ENCODE measurements around the gene GAK.
A peak's percentile ranks its signal among the peaks of the same experiment; 100 is the strongest.
"Not testable (repeated sequence)": the region's sequence is repeated elsewhere in the genome, so short reads cannot be mapped to it uniquely, and the experiment has no call there.

Gene GAK

DNA sequence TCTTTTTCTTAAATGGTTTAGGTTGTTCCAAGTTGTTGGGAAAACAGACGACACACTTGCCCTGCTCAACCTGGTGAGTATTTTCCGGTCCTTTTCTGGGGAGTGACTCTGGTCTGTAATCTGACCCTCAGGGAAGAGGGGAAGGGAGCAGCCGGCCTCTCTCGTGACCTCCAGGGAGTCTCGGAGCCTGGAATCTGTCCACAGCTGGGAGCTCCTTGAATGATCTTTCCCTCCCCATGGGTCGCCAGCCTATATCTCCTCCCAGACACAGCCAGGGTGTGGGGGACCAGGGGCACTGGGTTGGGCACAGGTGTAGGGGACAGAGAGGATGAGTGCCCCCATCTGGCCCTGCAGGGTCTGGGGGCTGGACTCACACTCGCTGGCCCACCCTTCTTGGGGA is 19.1 kb upstream of the GAK start:
- H3K4me3 ChIP-seq (ENCODE audit: low read length) = no peak overlapping the region
- no peak for TF ChIP-seq ZNF274 (IDR thresholded peaks at IDR 0.05; ENCODE audit: low read depth, low read length)

DNA sequence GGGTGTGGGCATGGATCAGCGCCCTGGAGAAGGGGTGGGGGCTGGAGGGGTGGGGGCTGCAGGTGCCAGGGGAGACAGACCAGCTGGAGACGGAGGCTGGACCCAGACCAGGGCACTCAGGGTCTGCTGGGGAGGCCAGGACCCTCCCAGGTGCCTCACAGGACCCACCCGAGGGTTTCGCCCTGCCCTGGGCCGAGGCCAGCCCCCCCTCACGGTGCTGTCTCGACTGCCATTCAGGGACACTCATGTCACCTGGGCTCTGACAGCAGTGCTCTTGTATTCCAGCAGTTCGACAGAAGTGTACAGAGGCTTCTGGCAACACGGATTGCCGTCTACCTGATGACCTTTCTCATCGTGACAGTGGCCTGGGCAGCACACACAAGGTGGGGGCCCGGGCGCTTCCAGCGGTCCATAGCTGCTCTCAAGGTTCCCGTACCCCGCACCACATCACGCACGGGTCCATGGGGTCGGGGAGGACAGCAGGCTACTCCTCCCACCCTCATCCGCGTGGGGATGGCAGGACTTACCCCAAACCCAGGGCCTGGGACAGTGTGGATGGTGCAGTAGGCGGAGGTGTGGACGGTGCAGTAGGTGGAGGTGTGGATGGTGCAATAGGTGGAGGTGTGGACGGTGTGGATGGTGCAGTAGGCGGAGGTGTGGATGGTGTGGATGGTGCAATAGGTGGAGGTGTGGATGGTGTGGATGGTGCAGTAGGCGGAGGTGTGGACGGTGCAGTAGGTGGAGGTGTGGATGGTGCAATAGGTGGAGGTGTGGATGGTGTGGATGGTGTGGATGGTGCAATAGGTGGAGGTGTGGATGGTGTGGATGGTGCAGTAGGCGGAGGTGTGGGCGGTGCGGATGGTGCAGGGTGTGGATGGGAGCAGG is 18.3 kb upstream of the GAK start:
- no peak for TF ChIP-seq ZNF274 (IDR thresholded peaks at IDR 0.05; ENCODE audit: low read depth, low read length)
- no peak overlapping the region for H3K4me3 ChIP-seq (ENCODE audit: low read length)

DNA sequence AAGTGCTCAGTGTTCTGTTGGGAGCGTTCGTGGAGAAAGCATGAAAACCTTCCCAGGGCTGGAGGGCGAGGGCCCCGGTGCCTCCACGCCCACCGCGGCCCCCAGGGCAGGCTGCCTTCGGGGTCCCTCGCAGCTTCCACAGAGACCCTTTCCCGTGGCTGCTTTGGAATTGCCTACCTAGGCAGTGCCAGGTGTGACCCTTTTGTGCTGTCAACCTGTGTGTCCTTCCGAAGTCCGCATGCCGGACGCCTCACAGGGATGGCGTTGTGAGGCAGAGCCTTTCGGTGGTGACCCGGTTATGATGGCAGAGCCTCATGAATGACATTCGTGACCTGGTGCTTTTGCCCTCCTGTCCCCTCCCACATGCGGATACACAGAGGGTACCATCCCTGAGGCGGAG is 17.5 kb upstream of the GAK start:
- TF ChIP-seq ZNF274 (IDR thresholded peaks at IDR 0.05; ENCODE audit: low read depth, low read length) = no peak
- H3K4me3 ChIP-seq (ENCODE audit: low read length) = no peak overlapping the region

DNA sequence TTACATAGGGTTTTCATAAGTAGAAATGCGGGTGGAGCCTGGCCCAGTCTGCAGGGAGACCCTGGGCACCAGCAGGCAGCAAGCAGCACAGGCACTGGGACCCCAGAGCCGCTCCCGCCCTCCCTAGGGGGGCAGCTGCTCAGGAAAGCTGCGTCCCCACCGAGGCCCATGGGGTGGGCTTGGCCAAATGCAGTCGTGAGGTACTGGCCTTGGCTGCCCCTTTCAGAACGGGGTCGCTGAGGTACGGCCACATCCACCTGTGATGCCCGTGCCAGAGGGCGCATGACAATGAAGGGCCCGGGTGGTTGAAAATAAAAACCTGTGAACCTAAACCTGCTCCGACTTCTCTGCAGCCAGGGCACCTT is 16.8 kb upstream of the GAK start:
- TF ChIP-seq ZNF274 (IDR thresholded peaks at IDR 0.05; ENCODE audit: low read depth, low read length) = no peak

DNA sequence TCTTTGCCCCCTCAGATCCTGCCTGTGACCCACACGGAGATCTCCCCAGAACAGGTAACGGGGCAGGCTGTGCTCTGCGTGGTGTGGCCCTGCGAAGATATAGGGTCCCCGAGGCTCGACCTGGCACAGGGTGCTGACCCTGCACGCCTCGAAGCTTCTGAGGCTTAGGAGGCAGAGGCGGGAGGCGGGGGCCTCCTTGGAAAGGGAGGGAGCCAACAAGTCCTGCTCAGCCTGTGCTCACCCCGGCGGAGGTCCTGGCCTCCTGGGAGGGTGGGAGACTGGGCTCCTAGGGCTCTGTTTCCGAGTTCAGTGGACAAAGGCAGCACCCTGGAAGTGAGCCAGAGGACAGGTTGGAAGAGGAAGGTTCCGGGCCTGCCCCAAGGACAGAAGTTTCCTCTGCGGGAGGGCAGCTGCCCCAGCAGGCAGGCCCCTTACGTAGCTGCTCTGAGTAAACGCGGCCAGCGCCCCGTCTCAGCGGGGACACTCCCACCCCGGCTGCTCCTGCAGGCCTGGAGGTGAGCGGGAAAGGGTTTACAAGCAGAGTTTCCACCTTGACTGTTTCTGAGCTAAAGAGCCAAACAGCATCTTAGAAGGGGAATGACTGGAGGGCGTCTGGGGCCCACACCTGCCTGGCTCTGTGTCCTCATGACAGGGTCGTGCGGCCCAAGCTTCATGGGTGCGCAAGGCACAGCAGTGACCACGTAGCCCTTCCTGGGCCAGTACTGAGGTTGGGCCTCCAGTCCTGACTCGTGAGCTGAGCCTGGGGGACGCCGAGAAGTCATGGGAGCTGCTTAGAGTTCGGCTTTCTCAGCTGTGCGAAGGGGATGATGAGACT is 16.2 kb upstream of the GAK start:
- no peak for TF ChIP-seq ZNF274 (IDR thresholded peaks at IDR 0.05; ENCODE audit: low read depth, low read length)
- no peak overlapping the region for H3K4me3 ChIP-seq (ENCODE audit: low read length)

More for the DNA sequence above, 16.8 kb upstream of the GAK start:
- H3K4me3 ChIP-seq (ENCODE audit: low read length) = no peak overlapping the region

DNA sequence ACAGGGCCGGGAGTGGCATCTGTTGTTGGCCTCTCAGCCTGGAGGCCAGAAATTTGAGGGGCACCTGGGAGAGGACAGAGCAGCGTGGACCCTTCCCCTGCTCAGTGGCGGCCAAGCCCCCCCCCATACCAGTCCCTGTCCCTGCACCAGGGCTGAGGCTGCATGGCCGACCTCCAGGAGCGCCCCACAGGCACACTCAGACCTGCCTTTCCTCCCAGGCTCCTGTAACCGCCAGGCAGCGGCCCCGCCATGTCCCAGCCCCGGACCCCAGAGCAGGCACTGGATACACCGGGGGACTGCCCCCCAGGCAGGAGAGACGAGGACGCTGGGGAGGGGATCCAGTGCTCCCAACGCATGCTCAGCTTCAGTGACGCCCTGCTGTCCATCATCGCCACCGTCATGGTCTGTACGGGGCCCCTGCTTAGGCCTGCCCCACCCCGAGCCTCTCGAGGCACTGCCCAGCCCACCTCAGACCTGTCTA is 15.4 kb upstream of the GAK start:
- no peak for TF ChIP-seq ZNF274 (IDR thresholded peaks at IDR 0.05; ENCODE audit: low read depth, low read length)
- H3K4me3 ChIP-seq (ENCODE audit: low read length) = no peak overlapping the region

DNA sequence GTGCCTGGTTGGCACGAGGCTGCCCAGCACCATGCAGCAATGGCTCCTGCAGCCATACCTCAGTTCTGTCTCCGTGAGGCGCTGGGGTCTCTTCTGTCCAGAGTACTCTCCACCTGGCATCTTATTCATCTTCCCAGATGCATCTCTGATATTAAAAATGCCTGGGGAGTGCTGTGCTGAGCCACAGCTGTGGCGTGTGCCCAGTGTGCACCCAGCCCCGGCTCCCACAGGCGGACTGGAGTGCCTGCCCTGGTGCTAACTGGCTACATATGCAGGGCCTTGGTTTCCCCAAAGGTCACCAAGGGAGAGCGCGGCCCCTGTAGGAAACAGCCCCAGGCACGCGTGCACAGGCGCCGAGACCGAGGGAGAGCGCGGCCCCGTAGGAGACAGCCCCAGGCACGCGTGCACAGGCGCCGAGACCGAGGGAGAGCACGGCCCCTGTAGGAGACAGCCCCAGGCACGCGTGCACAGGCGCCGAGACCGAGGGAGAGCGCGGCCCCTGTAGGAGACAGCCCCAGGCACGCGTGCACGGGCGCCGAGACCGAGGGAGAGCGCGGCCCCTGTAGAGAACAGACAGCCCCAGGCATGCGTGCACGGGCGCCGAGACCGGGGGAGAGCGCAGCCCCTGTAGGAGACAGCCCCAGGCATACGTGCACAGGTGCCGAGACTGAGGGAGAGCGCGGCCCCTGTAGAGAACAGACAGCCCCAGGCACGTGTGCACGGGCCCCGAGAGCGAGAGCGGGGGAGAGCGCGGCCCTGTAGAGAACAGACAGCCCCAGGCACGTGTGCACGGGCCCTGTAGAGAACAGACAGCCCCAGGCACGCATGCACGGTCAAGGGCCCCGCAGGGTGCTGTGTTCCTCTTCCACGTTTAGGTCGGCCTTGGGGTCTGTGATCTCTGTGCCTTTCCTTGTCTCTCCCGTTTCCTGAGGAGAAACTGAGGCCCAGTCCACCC is 14.7 kb upstream of the GAK start:
- H3K4me3 ChIP-seq (ENCODE audit: low read length) = no peak overlapping the region
- TF ChIP-seq ZNF274 (IDR thresholded peaks at IDR 0.05; ENCODE audit: low read depth, low read length) = no peak

DNA sequence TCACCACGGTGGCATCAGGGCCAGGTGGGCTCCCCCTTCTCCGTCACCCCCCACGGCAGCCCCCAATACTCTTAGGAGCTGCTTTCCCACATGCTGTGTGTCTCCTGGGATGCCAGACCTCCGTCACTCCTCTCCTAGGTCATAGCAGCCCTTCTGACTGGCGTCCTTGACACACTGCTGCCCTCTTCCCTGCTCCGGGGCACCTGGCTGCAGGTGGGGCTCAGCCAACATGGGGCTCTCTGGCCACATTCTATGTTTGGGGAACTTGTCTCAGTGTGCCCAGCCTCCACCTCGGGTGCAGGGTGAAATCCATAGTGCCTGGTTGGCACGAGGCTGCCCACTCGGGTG is 14.0 kb upstream of the GAK start:
- TF ChIP-seq ZNF274 (IDR thresholded peaks at IDR 0.05; ENCODE audit: low read depth, low read length) = no peak
- no peak overlapping the region for H3K4me3 ChIP-seq (ENCODE audit: low read length)

DNA sequence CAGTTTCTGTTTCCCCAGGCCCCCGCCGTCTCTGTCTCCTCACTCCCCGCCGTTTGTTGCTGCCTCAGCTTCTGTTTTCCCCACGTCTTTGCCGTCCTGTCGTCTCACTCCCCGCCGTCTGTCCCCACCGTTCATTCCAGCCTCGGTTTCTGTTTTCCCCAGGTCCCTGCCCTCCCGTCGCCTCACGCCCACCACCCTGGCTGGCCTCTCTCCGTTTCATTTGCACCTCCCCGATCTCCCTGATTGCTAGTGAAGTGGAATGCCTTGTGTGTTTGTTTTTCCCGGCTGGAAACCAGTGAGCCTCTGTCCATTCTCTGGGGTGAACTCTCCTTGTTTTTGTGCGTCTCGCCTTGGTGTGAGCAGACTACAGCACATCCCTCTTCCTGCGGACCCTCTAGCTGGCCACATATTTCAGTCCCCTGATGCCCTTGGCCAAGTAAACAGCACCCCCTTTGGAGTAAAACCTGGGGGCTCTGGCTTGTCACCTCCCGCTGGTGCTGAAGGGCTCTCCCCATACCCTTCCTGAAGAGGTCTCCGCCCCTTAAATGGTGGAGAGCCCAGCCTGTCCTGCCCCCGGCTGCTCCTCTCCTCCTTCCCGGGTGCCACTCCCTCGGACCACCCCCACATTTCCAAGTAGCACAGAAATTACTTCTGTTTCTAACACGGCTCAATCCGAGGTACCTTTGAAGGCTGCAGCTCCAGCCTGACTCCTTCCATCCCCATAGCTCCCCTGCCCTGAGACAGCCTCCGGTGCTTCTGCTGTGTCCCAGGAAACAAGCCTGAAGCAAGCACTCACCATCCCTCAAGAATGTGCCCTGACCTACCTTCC is 13.4 kb upstream of the GAK start:
- H3K4me3 ChIP-seq (ENCODE audit: low read length) = no peak overlapping the region

DNA sequence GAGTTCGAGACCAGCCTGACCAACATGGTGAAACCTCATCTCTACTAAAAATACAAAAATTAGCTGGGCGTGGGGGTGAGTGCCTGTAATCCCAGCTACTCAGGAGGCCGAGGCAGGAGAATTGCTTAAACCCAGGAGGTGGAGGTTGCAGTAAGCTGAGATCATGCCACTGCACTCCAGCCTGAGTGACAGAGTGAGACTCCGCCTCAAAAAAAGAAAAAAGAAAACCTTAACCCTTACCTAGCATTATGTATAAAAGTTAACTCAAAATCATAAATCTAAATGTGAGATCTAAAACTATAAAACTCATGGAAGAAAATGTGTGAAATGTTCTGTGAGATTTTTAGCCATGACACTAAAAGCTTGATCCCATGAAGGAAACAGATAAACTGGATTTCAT is 7.4 kb upstream of the GAK start:
- H3K4me3 ChIP-seq (ENCODE audit: low read length) = not testable (repeated sequence)

More for the DNA sequence above, 13.4 kb upstream of the GAK start:
- no peak for TF ChIP-seq ZNF274 (IDR thresholded peaks at IDR 0.05; ENCODE audit: low read depth, low read length)

DNA sequence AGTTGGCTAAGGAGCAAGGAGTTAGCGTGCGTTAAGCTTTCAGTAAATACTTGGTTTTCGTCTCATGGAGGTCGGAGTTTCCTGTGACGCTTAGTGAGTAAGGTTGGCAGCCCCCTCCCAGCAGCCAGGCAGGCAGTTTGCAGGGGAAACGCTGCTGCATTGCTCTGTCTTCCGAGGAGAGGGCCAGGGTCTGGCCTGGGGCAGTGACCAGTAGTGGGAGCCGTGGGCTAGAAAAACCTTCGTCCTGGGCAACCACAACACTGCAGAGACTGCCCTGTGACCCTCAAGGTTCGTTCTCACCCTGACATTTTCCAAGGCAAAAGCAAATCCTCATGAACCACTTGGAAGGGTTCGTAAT is 576 bp upstream of the GAK start:
- TF ChIP-seq ZNF274 (IDR thresholded peaks at IDR 0.05; ENCODE audit: low read depth, low read length) = no peak
- H3K4me3 ChIP-seq (ENCODE audit: low read length) = peak overlapping the region; percentile 74

DNA sequence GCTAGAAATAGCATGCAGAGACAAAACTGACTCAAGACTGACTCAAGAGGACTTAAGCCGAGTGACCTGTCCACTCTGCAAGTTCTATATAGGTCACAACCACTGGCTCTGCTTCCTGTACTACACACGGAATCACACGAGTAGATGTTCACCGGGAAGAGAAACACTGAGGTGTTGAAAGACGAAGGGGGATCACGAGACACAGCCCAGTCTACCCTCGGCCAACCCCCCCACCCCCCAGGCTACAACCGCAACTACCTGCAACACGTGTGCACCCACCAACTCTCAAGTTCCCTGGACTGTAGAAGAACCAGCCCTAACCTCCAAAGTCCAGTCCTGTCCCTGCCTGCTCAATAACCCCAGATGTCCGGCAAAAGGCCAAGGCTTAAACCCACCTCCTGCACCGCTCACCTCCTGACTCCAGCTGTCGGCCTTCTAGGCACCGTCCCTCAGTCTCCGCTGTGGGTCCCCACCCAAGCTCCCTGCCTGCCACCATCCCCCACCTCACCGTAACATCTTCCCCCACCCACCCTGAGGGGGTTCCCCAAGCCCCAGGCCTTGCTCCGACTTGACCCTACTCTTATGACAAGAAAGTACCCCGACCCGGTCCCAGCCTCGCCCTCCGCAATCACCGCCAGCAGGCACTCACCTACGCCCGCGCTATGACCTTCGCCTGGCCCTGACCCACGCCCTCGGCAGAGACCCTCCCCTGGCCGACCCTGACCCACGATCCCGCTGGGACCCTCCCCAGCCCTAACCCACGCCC is 739 bp downstream of the GAK start:
- TF ChIP-seq ZNF274 (IDR thresholded peaks at IDR 0.05; ENCODE audit: low read depth, low read length) = no peak

DNA sequence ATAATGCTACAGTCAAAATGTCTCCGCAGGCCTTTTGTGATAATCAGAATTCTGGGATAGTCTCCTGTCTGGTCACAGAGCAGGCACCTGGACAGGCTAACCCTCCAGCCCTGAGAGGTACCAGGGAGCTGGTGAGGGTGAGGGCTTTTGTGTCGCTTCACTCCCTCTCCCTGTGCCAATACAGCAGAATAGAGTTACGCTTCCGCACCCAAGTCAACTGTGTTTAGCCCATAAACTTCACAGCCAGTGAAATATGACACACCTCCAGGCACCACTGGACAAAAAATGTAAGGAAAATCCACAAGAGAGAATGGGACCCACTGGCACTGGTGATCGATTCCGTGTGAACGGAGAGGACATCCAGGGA is 1.3 kb downstream of the GAK start:
- TF ChIP-seq ZNF274 (IDR thresholded peaks at IDR 0.05; ENCODE audit: low read depth, low read length) = no peak

More for the DNA sequence above, 739 bp downstream of the GAK start:
- H3K4me3 ChIP-seq (ENCODE audit: low read length) = peak overlapping the region; percentile 87

More for the DNA sequence above, 1.3 kb downstream of the GAK start:
- peak overlapping the region; percentile 87 for H3K4me3 ChIP-seq (ENCODE audit: low read length)
